ENCODE measurements around the gene SLC2A5. TPM values are rescaled to one million over a fixed set of nuclear protein-coding genes. Genes with fewer than 3 reads are reported as not detected.

The SLC2A5 gene
- total and polyA plus RNA-seq, 2 of the 4 experiments (the other 2 are of a cell fraction): 0.03 to 0.18 TPM

GRCh38 chr1:9038881-9039760 lies 30.3 kb downstream of the SLC2A5 start:
- no peak overlapping the region for H2BK20ac ChIP-seq (ENCODE audit: low read depth, low read length)
- no peak overlapping the region for H2BK120ac ChIP-seq (ENCODE audit: low read depth, low read length)
- BruUV-seq (replicated peaks): no TSS peak
- H3K4ac ChIP-seq (ENCODE audit: low read depth, low read length): no peak overlapping the region
- no peak overlapping the region for H4K8ac ChIP-seq (ENCODE audit: low read depth in 2 of 2, low read length in 2 of 2)
- ATAC-seq (ENCODE audit: low read depth): no peak
- H3K4me1 ChIP-seq (ENCODE audit: control insufficient read depth, insufficient read depth, low read length): no peaks in the 10 kb centered on the region
- no peaks in the 10 kb centered on the region for H3K9me1 ChIP-seq (ENCODE audit: insufficient read depth, low read length)
- no peak overlapping the region for H3K4me2 ChIP-seq (ENCODE audit: low read depth, low read length)
- WGBS, 2 experiments (ENCODE audit: extremely low coverage in 2 of 2, insufficient read length in 1 of 2): 45% methylated on average over 33 of the region's 62 CpGs; no CpG with 5 or more reads in 1 of the 2 experiments
- ChIA-PET POLR2A (ENCODE audit: unreplicated experiment) (no interaction called here), CTCF (no interaction called here)
- dilution Hi-C loops (cut with HindIII; ENCODE audit: low sequenced_read_pairs, unreplicated experiment) (no loop called here), in situ Hi-C loops (cut with MboI; ENCODE audit: low sequenced_read_pairs) (no loop called here), intact Hi-C loops (cut with micrococcal nuclease) (no loop called here)
- no peak for TF ChIP-seq CHD1 (IDR thresholded peaks at IDR 0.05; ENCODE audit: low read depth, low read length)
- TF ChIP-seq FOS (IDR thresholded peaks at IDR 0.05; ENCODE audit: low read depth, low read length): no peak
- TF ChIP-seq POLR2A (IDR thresholded peaks at IDR 0.05; ENCODE audit: low read depth, low read length): no peak
- TF ChIP-seq RAD21 (IDR thresholded peaks at IDR 0.05; ENCODE audit: low read length): no peak
- no peak for TF ChIP-seq NFE2L2 (IDR thresholded peaks at IDR 0.05; ENCODE audit: low read depth, low read length)
- TF ChIP-seq USF2 (IDR thresholded peaks at IDR 0.05; ENCODE audit: low read depth, low read length): no peak
- no peak for TF ChIP-seq SMC3 (IDR thresholded peaks at IDR 0.05; ENCODE audit: low read depth, low read length)
- TF ChIP-seq MAZ (IDR thresholded peaks at IDR 0.05; ENCODE audit: borderline replicate concordance, low read depth, low read length): no peak
- no peak for TF ChIP-seq MXI1 (IDR thresholded peaks at IDR 0.05; ENCODE audit: borderline replicate concordance, low read depth, low read length)
- no peak for TF ChIP-seq RFX5 (IDR thresholded peaks at IDR 0.05; ENCODE audit: low read depth, low read length)
- TF ChIP-seq RCOR1 (IDR thresholded peaks at IDR 0.05; ENCODE audit: insufficient replicate concordance, low read length): no peak
- TF ChIP-seq ELK1 (IDR thresholded peaks at IDR 0.05; ENCODE audit: borderline replicate concordance, low read depth, low read length): no peak
- TF ChIP-seq MAFK (IDR thresholded peaks at IDR 0.05; ENCODE audit: low read depth, low read length): no peak
- no peak for TF ChIP-seq BHLHE40 (IDR thresholded peaks at IDR 0.05; ENCODE audit: low read depth, low read length)
- H3K23ac ChIP-seq (ENCODE audit: low read depth, low read length): no peak overlapping the region
- no peak overlapping the region for H2BK15ac ChIP-seq (ENCODE audit: low read depth, low read length)
- no peak overlapping the region for H3K56ac ChIP-seq (ENCODE audit: extremely low read depth, insufficient read depth, low read length)
- H4K91ac ChIP-seq (ENCODE audit: insufficient read depth, low read depth, low read length): no peak overlapping the region
- H3K9ac ChIP-seq (ENCODE audit: low read depth, low read length): no peak overlapping the region
- H3K9me3 ChIP-seq (ENCODE audit: control insufficient read depth, insufficient read depth, low read length): peaks cover 12% of the 10 kb centered on the region
- H3K14ac ChIP-seq (replicated peaks; ENCODE audit: low read depth, low read length): no peak overlapping the region
- H3K27ac ChIP-seq (ENCODE audit: insufficient read depth, low read length): no peak overlapping the region
- H2BK5ac ChIP-seq (ENCODE audit: low read depth, low read length, poor library complexity, severe bottlenecking): no peak overlapping the region
- no peaks in the 10 kb centered on the region for H3K36me3 ChIP-seq (ENCODE audit: control insufficient read depth, insufficient read depth, low read length)
- no peak for DNase-seq
- H4K5ac ChIP-seq (ENCODE audit: low read depth, low read length): no peak overlapping the region
- no peaks in the 10 kb centered on the region for H3K79me1 ChIP-seq (ENCODE audit: low read depth in 1 of 2, low read length in 2 of 2)
- no peak overlapping the region for H3K4me3 ChIP-seq (ENCODE audit: insufficient read depth, low read depth, low read length)
- H2AK9ac ChIP-seq (replicated peaks; ENCODE audit: low read depth, low read length, poor library complexity): peak overlapping the region; percentile 55
- H2AFZ ChIP-seq (replicated peaks; ENCODE audit: low read length, poor library complexity): no peak overlapping the region
- H2AK5ac ChIP-seq (ENCODE audit: low read depth, low read length): no peak overlapping the region
- H3K18ac ChIP-seq (ENCODE audit: low read depth, low read length): no peak overlapping the region
- no peaks in the 10 kb centered on the region for H4K20me1 ChIP-seq (ENCODE audit: insufficient read depth, low read length)
- H3K27me3 ChIP-seq (ENCODE audit: control insufficient read depth, insufficient read depth, low read length): peaks cover 45% of the 10 kb centered on the region
